ENCODE measurements around the gene FAM120B.
A peak's percentile ranks its signal among the peaks of the same experiment; 100 is the strongest.

The FAM120B gene

GRCh38 chr6:170374571-170375444 is 68.2 kb downstream of the FAM120B start:
- DNase-seq (ENCODE audit: low read depth): peak; percentile 86
- TF ChIP-seq, protein P1, sequence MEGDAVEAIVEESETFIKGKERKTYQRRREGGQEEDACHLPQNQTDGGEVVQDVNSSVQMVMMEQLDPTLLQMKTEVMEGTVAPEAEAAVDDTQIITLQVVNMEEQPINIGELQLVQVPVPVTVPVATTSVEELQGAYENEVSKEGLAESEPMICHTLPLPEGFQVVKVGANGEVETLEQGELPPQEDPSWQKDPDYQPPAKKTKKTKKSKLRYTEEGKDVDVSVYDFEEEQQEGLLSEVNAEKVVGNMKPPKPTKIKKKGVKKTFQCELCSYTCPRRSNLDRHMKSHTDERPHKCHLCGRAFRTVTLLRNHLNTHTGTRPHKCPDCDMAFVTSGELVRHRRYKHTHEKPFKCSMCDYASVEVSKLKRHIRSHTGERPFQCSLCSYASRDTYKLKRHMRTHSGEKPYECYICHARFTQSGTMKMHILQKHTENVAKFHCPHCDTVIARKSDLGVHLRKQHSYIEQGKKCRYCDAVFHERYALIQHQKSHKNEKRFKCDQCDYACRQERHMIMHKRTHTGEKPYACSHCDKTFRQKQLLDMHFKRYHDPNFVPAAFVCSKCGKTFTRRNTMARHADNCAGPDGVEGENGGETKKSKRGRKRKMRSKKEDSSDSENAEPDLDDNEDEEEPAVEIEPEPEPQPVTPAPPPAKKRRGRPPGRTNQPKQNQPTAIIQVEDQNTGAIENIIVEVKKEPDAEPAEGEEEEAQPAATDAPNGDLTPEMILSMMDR (conservative IDR thresholded peaks at IDR 0.05; ENCODE audit: low read depth, low read length): no peak
- no peak overlapping the region for H3K4me3 ChIP-seq (ENCODE audit: low read depth, low read length)

GRCh38 chr6:170375661-170376060 is 69.1 kb downstream of the FAM120B start:
- DNase-seq (ENCODE audit: low read depth): no peak
- no peak overlapping the region for H3K4me3 ChIP-seq (ENCODE audit: low read depth, low read length)
- TF ChIP-seq, protein P1 (conservative IDR thresholded peaks at IDR 0.05; ENCODE audit: low read depth, low read length): no peak

DNA sequence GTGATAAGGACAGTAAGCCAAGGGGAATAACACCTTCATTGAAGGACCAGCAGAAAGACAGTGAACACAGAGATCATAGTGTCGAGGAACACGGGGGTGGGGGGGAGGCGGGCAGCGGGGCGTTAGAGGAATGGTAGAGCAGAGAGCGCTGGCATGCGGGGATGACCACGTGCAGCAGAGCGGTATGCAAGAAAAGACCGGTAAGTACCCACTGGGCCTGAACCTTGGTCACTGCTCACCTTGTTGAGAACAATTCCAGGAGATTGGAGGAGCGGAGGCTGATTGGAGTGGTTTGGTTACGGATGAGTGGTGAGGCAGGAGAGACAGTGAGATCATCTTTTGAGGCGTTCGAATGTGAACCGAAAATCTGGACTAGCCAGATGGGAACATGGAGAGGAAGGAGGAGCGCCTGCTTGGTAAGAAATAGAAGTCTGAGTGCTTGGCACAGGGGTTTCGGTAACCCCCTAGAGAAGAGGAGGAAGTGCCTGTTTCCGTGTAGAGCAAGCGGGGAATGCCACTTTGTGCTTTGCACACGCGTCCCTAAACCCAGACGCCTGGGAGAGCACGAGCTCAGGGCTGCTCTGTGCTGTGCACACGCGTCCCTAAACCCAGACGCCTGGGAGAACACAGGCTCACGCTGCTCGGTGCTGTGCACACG is 70.0 kb downstream of the FAM120B start:
- no peak overlapping the region for H3K4me3 ChIP-seq (ENCODE audit: low read depth, low read length)
- DNase-seq (ENCODE audit: low read depth): no peak
- TF ChIP-seq, protein P1 (conservative IDR thresholded peaks at IDR 0.05; ENCODE audit: low read depth, low read length): no peak

DNA sequence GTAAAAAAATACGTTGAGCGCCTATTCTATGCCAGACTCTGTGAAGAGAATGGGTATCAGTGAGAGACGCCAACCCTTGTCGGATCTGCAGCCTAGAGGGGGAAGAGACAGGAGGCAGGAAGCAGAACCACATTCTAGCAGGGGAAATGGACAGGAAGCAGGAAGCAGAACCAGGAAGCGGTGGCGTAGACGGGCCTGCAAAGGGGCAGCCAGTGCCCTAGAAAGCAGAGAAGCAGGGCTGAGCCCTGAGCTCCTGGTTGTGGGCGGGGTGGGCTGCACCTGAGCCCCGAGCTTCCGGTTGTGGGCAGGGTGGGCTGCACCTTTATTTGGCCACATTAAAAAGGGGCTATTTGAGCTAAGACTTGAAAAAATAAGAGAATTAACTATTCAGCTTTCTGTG is 71.9 kb downstream of the FAM120B start:
- TF ChIP-seq, protein P1 (conservative IDR thresholded peaks at IDR 0.05; ENCODE audit: low read depth, low read length): no peak
- H3K4me3 ChIP-seq (ENCODE audit: low read depth, low read length): no peak overlapping the region
- no peak for DNase-seq (ENCODE audit: low read depth)

- no peak overlapping the region for H3K4me3 ChIP-seq (ENCODE audit: low read depth, low read length)
- TF ChIP-seq, protein P1 (conservative IDR thresholded peaks at IDR 0.05; ENCODE audit: low read depth, low read length): no peak
- no peak for DNase-seq (ENCODE audit: low read depth)
These were observed 75.0 kb downstream of the FAM120B start for GRCh38 chr6:170381562-170381961.

GRCh38 chr6:170383466-170384035 is 77.0 kb downstream of the FAM120B start:
- TF ChIP-seq, protein P1 (conservative IDR thresholded peaks at IDR 0.05; ENCODE audit: low read depth, low read length): no peak
- no peak overlapping the region for H3K4me3 ChIP-seq (ENCODE audit: low read depth, low read length)
- DNase-seq (ENCODE audit: low read depth): no peak
